NCI-H82 treated with DMSO at 0.1 percent for 48 hours (cell line): Measurements from ENCODE around the gene MEIKIN.

Experiments used
- DNase-seq: peaks from one replicate; lab custom pipeline; 2025; ENCODE audit not compliant: unreplicated experiment; lab: John Stamatoyannopoulos, UW

Gene MEIKIN

GRCh38 chr5:131974016-131974415 lies 28.6 kb upstream of the MEIKIN start:
- no peak for DNase-seq

- DNase-seq = no peak
These were observed 27.7 kb upstream of the MEIKIN start for GRCh38 chr5:131973089-131973712.

- no peak for DNase-seq
These were observed 23.0 kb upstream of the MEIKIN start for GRCh38 chr5:131968396-131968954.

GRCh38 chr5:131966551-131966950 lies 21.1 kb upstream of the MEIKIN start:
- DNase-seq = no peak

- no peak for DNase-seq
These were observed 20.5 kb upstream of the MEIKIN start for GRCh38 chr5:131965826-131966415.

GRCh38 chr5:131959906-131960305 lies 14.4 kb upstream of the MEIKIN start:
- DNase-seq = no peak

GRCh38 chr5:131959136-131959535 lies 13.7 kb upstream of the MEIKIN start:
- no peak for DNase-seq

GRCh38 chr5:131957721-131958441 lies 12.4 kb upstream of the MEIKIN start:
- DNase-seq = no peak

GRCh38 chr5:131953969-131954368 lies 8.5 kb upstream of the MEIKIN start:
- DNase-seq = no peak

- no peak for DNase-seq
These were observed 6.9 kb upstream of the MEIKIN start for GRCh38 chr5:131952301-131952857.

- DNase-seq = no peak
These were observed 5.2 kb upstream of the MEIKIN start for GRCh38 chr5:131950706-131951105.

- no peak for DNase-seq
These were observed 2.0 kb upstream of the MEIKIN start for GRCh38 chr5:131947445-131947844.

GRCh38 chr5:131944702-131945550 lies 537 bp downstream of the MEIKIN start:
- DNase-seq = no peak

GRCh38 chr5:131943916-131944315 lies 1.5 kb downstream of the MEIKIN start:
- DNase-seq = no peak

GRCh38 chr5:131942016-131942415 lies 3.4 kb downstream of the MEIKIN start:
- no peak for DNase-seq

- DNase-seq = no peak
These were observed 5.6 kb downstream of the MEIKIN start for GRCh38 chr5:131939690-131940345.

GRCh38 chr5:131932235-131932634 lies 13.2 kb downstream of the MEIKIN start:
- DNase-seq = no peak

- no peak for DNase-seq
These were observed 16.5 kb downstream of the MEIKIN start for GRCh38 chr5:131928957-131929356.

GRCh38 chr5:131926168-131926567 lies 19.3 kb downstream of the MEIKIN start:
- DNase-seq = no peak

- no peak for DNase-seq
These were observed 29.0 kb downstream of the MEIKIN start for GRCh38 chr5:131916481-131916880.
